Activated T-cell treated with anti-CD3 and anti-CD28 coated beads, Interleukin-2, amount 50 U/mL, for 1 hour (primary cell): ENCODE results near the gene SPPL2A.
"Not testable (repeated sequence)": the region's sequence is repeated elsewhere in the genome, so short reads cannot be mapped to it uniquely, and the experiment has no call there.

Experiments
- DNase-seq: peaks from one replicate; pipeline ENCODE4 v3.0.0-alpha.2; 2020

SPPL2A gene

GRCh38 chr15:50767332-50767861, 1.9 kb upstream of the SPPL2A start:
- no peak for DNase-seq

- no peak for DNase-seq
These were observed 878 bp downstream of the SPPL2A start for GRCh38 chr15:50764461-50765194.

- no peak for DNase-seq
These were observed 6.7 kb downstream of the SPPL2A start for GRCh38 chr15:50758712-50759205.

- DNase-seq, result no peak
These were observed 12.0 kb downstream of the SPPL2A start for GRCh38 chr15:50753463-50753862.

GRCh38 chr15:50751394-50751793, 14.1 kb downstream of the SPPL2A start:
- DNase-seq, result no peak

GRCh38 chr15:50750227-50750705, 15.2 kb downstream of the SPPL2A start:
- DNase-seq, result no peak

GRCh38 chr15:50747523-50747922, 18.0 kb downstream of the SPPL2A start:
- no peak for DNase-seq

GRCh38 chr15:50744601-50745000, 20.9 kb downstream of the SPPL2A start:
- DNase-seq, result no peak

GRCh38 chr15:50740955-50741354, 24.6 kb downstream of the SPPL2A start:
- DNase-seq, result no peak

GRCh38 chr15:50736823-50737222, 28.7 kb downstream of the SPPL2A start:
- no peak for DNase-seq

GRCh38 chr15:50735156-50735555, 30.4 kb downstream of the SPPL2A start:
- no peak for DNase-seq

GRCh38 chr15:50726315-50726714, 39.2 kb downstream of the SPPL2A start:
- no peak for DNase-seq

- no peak for DNase-seq
These were observed 46.8 kb downstream of the SPPL2A start for GRCh38 chr15:50718700-50719125.

GRCh38 chr15:50712018-50712417, 53.5 kb downstream of the SPPL2A start:
- DNase-seq, result no peak

GRCh38 chr15:50710585-50710984, 54.9 kb downstream of the SPPL2A start:
- no peak for DNase-seq

GRCh38 chr15:50707878-50708427, 57.6 kb downstream of the SPPL2A start:
- DNase-seq, result no peak

GRCh38 chr15:50702762-50703334, 62.7 kb downstream of the SPPL2A start:
- no peak for DNase-seq

- DNase-seq, result no peak
These were observed 67.4 kb downstream of the SPPL2A start for GRCh38 chr15:50698101-50698500.

GRCh38 chr15:50697109-50697797, 68.3 kb downstream of the SPPL2A start:
- no peak for DNase-seq

GRCh38 chr15:50694634-50695165, 70.8 kb downstream of the SPPL2A start:
- not testable (repeated sequence) for DNase-seq

GRCh38 chr15:50687302-50687902, 78.1 kb downstream of the SPPL2A start:
- no peak for DNase-seq
